Body of pancreas (tissue), 4 donors: ENCODE data around the gene SLC17A6.

Source experiments
- POLR2A ChIP-seq, 3 donors: fragments of 450-650 bp; IDR thresholded peaks; one replicate each; pipeline ENCODE4 v1.6.1; 2016; ENCODE audit warnings: antibody characterized with exemption in 3 of 3, mild to moderate bottlenecking in 2 of 3
- TF ChIP-seq, protein P1 (sequence below), 7 experiments: fragments of 450-650 bp in 4 of 7; fragments of 200-600 bp in 3 of 7; sonication (generic) in 3 of 7; IDR thresholded peaks; one replicate each; pipeline ENCODE4 v1.5.1; 2016 to 2019; ENCODE audit warnings: antibody characterized with exemption in 7 of 7

DNA sequence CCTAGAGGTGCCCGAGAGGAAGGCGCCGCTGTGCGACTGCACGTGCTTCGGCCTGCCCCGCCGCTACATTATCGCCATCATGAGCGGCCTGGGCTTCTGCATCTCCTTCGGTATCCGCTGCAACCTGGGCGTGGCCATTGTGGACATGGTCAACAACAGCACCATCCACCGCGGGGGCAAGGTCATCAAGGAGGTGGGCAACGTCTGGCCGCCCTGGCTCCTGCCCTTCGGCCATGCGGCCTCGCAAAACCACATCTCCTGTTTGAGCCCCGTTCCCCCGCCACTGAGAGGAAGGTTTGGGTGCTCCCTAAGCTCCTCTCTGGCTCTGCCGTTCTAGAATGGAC, 3.4 kb downstream of the SLC17A6 start:
- TF ChIP-seq, protein P1, sequence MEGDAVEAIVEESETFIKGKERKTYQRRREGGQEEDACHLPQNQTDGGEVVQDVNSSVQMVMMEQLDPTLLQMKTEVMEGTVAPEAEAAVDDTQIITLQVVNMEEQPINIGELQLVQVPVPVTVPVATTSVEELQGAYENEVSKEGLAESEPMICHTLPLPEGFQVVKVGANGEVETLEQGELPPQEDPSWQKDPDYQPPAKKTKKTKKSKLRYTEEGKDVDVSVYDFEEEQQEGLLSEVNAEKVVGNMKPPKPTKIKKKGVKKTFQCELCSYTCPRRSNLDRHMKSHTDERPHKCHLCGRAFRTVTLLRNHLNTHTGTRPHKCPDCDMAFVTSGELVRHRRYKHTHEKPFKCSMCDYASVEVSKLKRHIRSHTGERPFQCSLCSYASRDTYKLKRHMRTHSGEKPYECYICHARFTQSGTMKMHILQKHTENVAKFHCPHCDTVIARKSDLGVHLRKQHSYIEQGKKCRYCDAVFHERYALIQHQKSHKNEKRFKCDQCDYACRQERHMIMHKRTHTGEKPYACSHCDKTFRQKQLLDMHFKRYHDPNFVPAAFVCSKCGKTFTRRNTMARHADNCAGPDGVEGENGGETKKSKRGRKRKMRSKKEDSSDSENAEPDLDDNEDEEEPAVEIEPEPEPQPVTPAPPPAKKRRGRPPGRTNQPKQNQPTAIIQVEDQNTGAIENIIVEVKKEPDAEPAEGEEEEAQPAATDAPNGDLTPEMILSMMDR (IDR thresholded peaks at IDR 0.05) = no peak
- no peak for TF ChIP-seq POLR2A (IDR thresholded peaks at IDR 0.05)
